Left ventricle myocardium inferior (tissue), 1 donor: Measurements from ENCODE around the gene BCAN. TPM values are rescaled to one million over a fixed set of nuclear protein-coding genes. Genes with fewer than 3 reads are reported as not detected.

ENCODE experiments used
- DNase-seq: peaks from one replicate; pipeline ENCODE4 v3.0.0-alpha.2; 2020
- H3K27ac ChIP-seq: fragments of 200-600 bp; replicated peaks from 2 replicates; pipeline ENCODE4 v1.8.0; 2021
- H3K27me3 ChIP-seq: fragments of 200-600 bp; 2 replicates; pipeline ENCODE4 v1.8.0; 2021; ENCODE audit warnings: low read depth
- H3K36me3 ChIP-seq: fragments of 200-600 bp; 2 replicates; pipeline ENCODE4 v1.8.0; 2021
- H3K4me1 ChIP-seq: fragments of 200-600 bp; 2 replicates; pipeline ENCODE4 v1.8.0; 2021
- H3K4me3 ChIP-seq: fragments of 200-600 bp; 2 replicates; pipeline ENCODE4 v1.8.0; 2021; ENCODE audit warnings: mild to moderate bottlenecking, moderate library complexity
- H3K9me3 ChIP-seq: fragments of 200-600 bp; replicated peaks from 2 replicates; pipeline ENCODE4 v1.8.0; 2021
- CTCF ChIP-seq: fragments of 200-600 bp; IDR thresholded peaks from 2 replicates; pipeline ENCODE4 v1.8.0; 2021; ENCODE audit warnings: antibody characterized with exemption, mild to moderate bottlenecking, borderline replicate concordance
- intact Hi-C: fragments of 100-400 bp; cut with micrococcal nuclease; formaldehyde crosslinking; loops from one replicate; pipeline ENCODE4 v1.11.0; 2022
- total RNA-seq: library from RNA; stranded (reverse); fragmentation: NEBNext Ultra II Directional; extraction: Animal tissue kit (Norgen Biotek cat#: 25700); gene quantifications from one replicate; pipeline ENCODE4 v1.2.1, GENCODE V29; 2021
- donor health status: DM: no; HTN: yes; CAD: no; lungs with severe emphysema.

BCAN gene
- total RNA-seq, 1 donor from 2014 or later: 0.05 TPM

- peaks cover 93% of the 10 kb centered on the region for H3K27me3 ChIP-seq
- peaks cover 11% of the 10 kb centered on the region for H3K4me1 ChIP-seq
- no peaks in the 10 kb centered on the region for H3K36me3 ChIP-seq
- no peak overlapping the region for H3K27ac ChIP-seq
- no peaks in the 10 kb centered on the region for H3K9me3 ChIP-seq
- DNase-seq: no peak
- intact Hi-C loops: no loop called here
- TF ChIP-seq CTCF: no peak
- H3K4me3 ChIP-seq: no peak overlapping the region
Observed at GRCh38 chr1:156652131-156652991, 10.4 kb downstream of the BCAN start.

- intact Hi-C loops: no loop called here
- Histone ChIP-seq H3K36me3 (no peaks in the 10 kb centered on the region), H3K27ac (no peak overlapping the region), H3K9me3 (no peaks in the 10 kb centered on the region), H3K27me3 (peaks cover 90% of the 10 kb centered on the region), H3K4me1 (peaks cover 17% of the 10 kb centered on the region), H3K4me3 (no peak overlapping the region)
- no peak for TF ChIP-seq CTCF
- no peak for DNase-seq
Observed at GRCh38 chr1:156652992-156653355, 11.1 kb downstream of the BCAN start.

- TF ChIP-seq CTCF: no peak
- intact Hi-C loops: no loop called here
- Histone ChIP-seq H3K4me1 (peaks cover 28% of the 10 kb centered on the region), H3K27ac (no peak overlapping the region), H3K36me3 (no peaks in the 10 kb centered on the region), H3K4me3 (no peak overlapping the region), H3K9me3 (no peaks in the 10 kb centered on the region), H3K27me3 (peaks cover 78% of the 10 kb centered on the region)
- no peak for DNase-seq
Observed at GRCh38 chr1:156654700-156655099, 12.8 kb downstream of the BCAN start.

GRCh38 chr1:156655151-156655903 is 13.4 kb downstream of the BCAN start:
- no peaks in the 10 kb centered on the region for H3K9me3 ChIP-seq
- DNase-seq: no peak
- no peaks in the 10 kb centered on the region for H3K36me3 ChIP-seq
- peaks cover 73% of the 10 kb centered on the region for H3K27me3 ChIP-seq
- peaks cover 34% of the 10 kb centered on the region for H3K4me1 ChIP-seq
- H3K27ac ChIP-seq: no peak overlapping the region
- no peak for TF ChIP-seq CTCF
- intact Hi-C loops: no loop called here
- H3K4me3 ChIP-seq: no peak overlapping the region

GRCh38 chr1:156655904-156656516 is 14.1 kb downstream of the BCAN start:
- intact Hi-C loops: loop anchor here (2.0 kb wide), 1 partner anchor 29 kb away; no protein-coding TSS in a partner anchor

More at GRCh38 chr1:156655904-156656516, 14.1 kb downstream of the BCAN start:
- no peak overlapping the region for H3K4me3 ChIP-seq
- no peak for DNase-seq
- peaks cover 66% of the 10 kb centered on the region for H3K27me3 ChIP-seq
- H3K27ac ChIP-seq: no peak overlapping the region
- no peaks in the 10 kb centered on the region for H3K9me3 ChIP-seq
- no peaks in the 10 kb centered on the region for H3K36me3 ChIP-seq
- TF ChIP-seq CTCF: no peak
- H3K4me1 ChIP-seq: peaks cover 40% of the 10 kb centered on the region
